ENCODE measurements around the gene RBM38.
A peak's percentile ranks its signal among the peaks of the same experiment; 100 is the strongest.

The RBM38 gene

DNA sequence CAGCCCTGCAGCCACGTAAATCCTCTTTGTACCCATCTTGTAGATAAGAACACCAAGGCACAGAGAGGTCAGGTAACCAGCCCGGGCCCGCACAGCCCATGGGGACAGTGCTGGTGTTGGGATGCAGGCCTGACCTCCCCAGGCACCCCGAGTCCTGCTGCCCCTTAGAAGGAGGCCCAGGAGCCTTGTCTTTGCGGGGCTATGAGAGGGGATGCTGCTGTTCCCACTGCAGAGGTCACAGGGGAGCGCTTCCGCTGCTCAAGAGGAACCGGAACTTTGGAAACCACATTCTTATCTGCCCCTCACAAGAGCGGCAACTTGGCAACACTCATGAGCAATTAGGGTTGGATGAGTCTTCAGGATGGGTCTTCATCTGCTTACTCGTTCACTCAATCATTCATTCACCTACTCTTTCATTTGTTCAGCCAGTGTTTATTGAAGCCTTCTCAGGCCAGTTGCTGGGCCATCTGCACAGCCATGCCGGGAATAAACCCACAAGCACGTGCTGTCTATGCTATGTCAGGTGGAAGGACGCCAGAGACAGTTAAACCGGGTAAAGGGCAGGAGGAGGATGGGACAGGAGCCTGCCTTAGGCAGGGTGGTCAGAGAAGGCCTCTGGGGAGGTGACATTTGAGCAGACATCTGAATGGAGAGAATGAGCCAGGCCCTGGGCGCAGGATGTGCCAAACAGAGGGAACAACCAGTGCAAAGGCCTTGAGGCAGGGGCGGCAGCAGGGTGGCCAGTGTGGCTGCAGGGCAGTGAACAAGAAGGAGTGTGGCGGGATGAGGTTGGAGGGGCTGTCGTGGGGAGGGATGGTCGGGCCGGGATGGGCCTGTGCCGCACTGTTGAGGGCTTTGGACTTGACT is 60.8 kb downstream of the RBM38 start:
- peak overlapping the region; percentile 12 for H2AK5ac ChIP-seq (ENCODE audit: low read depth, low read length)

DNA sequence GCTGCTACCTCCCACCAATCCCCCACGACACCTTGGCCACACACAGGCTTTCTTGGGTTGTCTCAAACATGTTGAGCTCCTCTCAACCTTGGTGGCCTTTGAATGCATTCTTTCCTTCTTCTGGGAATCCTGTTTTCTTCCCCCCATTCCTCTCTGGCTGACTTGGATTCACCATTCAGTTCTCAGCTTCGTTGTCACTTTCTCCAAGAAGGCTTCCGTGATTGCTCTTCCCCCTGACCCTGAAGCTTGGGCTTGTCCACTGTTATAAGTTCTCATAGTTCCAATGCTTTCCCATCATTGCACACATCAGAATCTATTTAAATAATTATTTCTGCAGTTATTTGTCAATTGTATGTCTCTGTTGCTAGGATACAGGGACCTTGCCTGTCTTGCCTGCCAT is 64.2 kb downstream of the RBM38 start:
- Histone ChIP-seq H3K4ac (ENCODE audit: low read length) (no peak overlapping the region), H3K9me3 (replicated peaks in 1 of 2; ENCODE audit: control insufficient read depth in 2 of 2, insufficient read depth in 1 of 2, low read depth in 1 of 2, low read length in 2 of 2) (peaks cover 0 to 5% of the 10 kb centered on the region in 2 donors), H3K27me3 (ENCODE audit: control insufficient read depth in 3 of 3, insufficient read depth in 3 of 3, low read depth in 1 of 3, low read length in 3 of 3) (no peaks in the 10 kb centered on the region), H2BK120ac (ENCODE audit: low read depth, low read length) (no peak overlapping the region), H3K27ac (replicated peaks; ENCODE audit: low read length) (no peak overlapping the region), H3K4me3 (ENCODE audit: low read length in 2 of 2) (no peak overlapping the region), H2BK15ac (ENCODE audit: low read length) (no peak overlapping the region), H2AFZ (ENCODE audit: low read length) (no peak overlapping the region), H4K91ac (ENCODE audit: low read depth, low read length, poor library complexity) (no peak overlapping the region), H2BK12ac (ENCODE audit: low read length) (no peak overlapping the region), H4K8ac (ENCODE audit: low read depth, low read length) (no peak overlapping the region), H3K14ac (ENCODE audit: low read length) (no peak overlapping the region), H3K79me1 (ENCODE audit: low read depth, low read length) (no peaks in the 10 kb centered on the region), H3K4me2 (ENCODE audit: insufficient read depth, low read length, poor library complexity, severe bottlenecking) (no peak overlapping the region), H3K9ac (ENCODE audit: low read depth, low read length, poor library complexity) (no peak overlapping the region), H3K18ac (ENCODE audit: low read length) (no peak overlapping the region), H2BK5ac (ENCODE audit: low read length) (no peak overlapping the region), H3K23ac (ENCODE audit: low read depth, low read length, poor library complexity) (no peak overlapping the region), H3K36me3 (replicated peaks in 1 of 2; ENCODE audit: control insufficient read depth in 2 of 2, insufficient read depth in 2 of 2, low read length in 2 of 2) (no peaks in the 10 kb centered on the region), H3K4me1 (ENCODE audit: control insufficient read depth in 2 of 2, insufficient read depth in 1 of 2, low read depth in 1 of 2, low read length in 2 of 2) (peaks cover 5 to 8% of the 10 kb centered on the region in 2 donors), H2AK5ac (ENCODE audit: low read depth, low read length) (no peak overlapping the region)
- DNase-seq (ENCODE audit: low spot score), result no peak
- no CpG with 5 or more reads among the region's 3 CpGs for WGBS, 2 donors (ENCODE audit: extremely low coverage in 2 of 2, insufficient read length in 2 of 2, insufficient replicate concordance in 1 of 2)

More for the DNA sequence above, 60.8 kb downstream of the RBM38 start:
- H3K4me2 ChIP-seq (ENCODE audit: insufficient read depth, low read length, poor library complexity, severe bottlenecking), result no peak overlapping the region
- H2AFZ ChIP-seq (ENCODE audit: low read length), result no peak overlapping the region
- no peak overlapping the region for H4K8ac ChIP-seq (ENCODE audit: low read depth, low read length)
- H3K4me3 ChIP-seq (ENCODE audit: low read length in 2 of 2), result no peak overlapping the region
- peaks cover 5 to 6% of the 10 kb centered on the region in 2 donors for H3K4me1 ChIP-seq (ENCODE audit: control insufficient read depth in 2 of 2, insufficient read depth in 1 of 2, low read depth in 1 of 2, low read length in 2 of 2)
- no peaks in the 10 kb centered on the region for H3K79me1 ChIP-seq (ENCODE audit: low read depth, low read length)
- H2BK120ac ChIP-seq (ENCODE audit: low read depth, low read length), result no peak overlapping the region
- H3K23ac ChIP-seq (ENCODE audit: low read depth, low read length, poor library complexity), result peak overlapping the region; percentile 36
- no peak overlapping the region for H3K27ac ChIP-seq (replicated peaks; ENCODE audit: low read length)
- H3K14ac ChIP-seq (ENCODE audit: low read length), result no peak overlapping the region
- no peak overlapping the region for H3K18ac ChIP-seq (ENCODE audit: low read length)
- no peak overlapping the region for H2BK12ac ChIP-seq (ENCODE audit: low read length)
- H3K4ac ChIP-seq (ENCODE audit: low read length), result no peak overlapping the region
- H2BK5ac ChIP-seq (ENCODE audit: low read length), result no peak overlapping the region
- DNase-seq (ENCODE audit: low spot score), result no peak
- H3K9me3 ChIP-seq (replicated peaks in 1 of 2; ENCODE audit: control insufficient read depth in 2 of 2, insufficient read depth in 1 of 2, low read depth in 1 of 2, low read length in 2 of 2), result peaks cover 0 to under 1% of the 10 kb centered on the region in 2 donors
- H3K36me3 ChIP-seq (replicated peaks in 1 of 2; ENCODE audit: control insufficient read depth in 2 of 2, insufficient read depth in 2 of 2, low read length in 2 of 2), result no peaks in the 10 kb centered on the region
- no CpG with 5 or more reads among the region's 21 CpGs for WGBS, 2 donors (ENCODE audit: extremely low coverage in 2 of 2, insufficient read length in 2 of 2, insufficient replicate concordance in 1 of 2)
- H4K91ac ChIP-seq (ENCODE audit: low read depth, low read length, poor library complexity), result no peak overlapping the region
- H3K27me3 ChIP-seq (ENCODE audit: control insufficient read depth in 3 of 3, insufficient read depth in 3 of 3, low read depth in 1 of 3, low read length in 3 of 3), result peaks cover 0 to 27% (median 0%) of the 10 kb centered on the region in 3 experiments
- H3K9ac ChIP-seq (ENCODE audit: low read depth, low read length, poor library complexity), result no peak overlapping the region
- peak overlapping the region; percentile 13 for H2BK15ac ChIP-seq (ENCODE audit: low read length)

DNA sequence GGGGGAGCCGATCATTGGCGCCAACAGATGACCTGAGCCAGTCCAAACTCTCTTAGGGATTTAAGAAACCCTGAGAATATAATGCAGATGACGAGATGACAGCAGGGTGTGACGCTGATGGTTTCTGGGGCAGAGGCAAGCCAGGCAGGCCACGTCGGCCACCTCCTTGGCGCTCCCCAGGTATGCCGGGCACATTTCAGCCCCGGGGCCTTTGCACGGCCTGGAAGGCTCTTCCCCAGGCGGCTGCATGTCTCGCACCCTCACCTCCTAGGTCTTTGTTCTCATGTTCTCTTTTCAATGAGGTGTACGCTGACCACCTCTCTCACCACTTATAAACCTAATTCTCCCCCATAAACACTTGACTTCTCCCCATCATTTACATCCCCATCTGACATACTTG is 64.9 kb downstream of the RBM38 start:
- H3K79me1 ChIP-seq (ENCODE audit: low read depth, low read length), result no peaks in the 10 kb centered on the region
- no peak overlapping the region for H3K4me3 ChIP-seq (ENCODE audit: low read length in 2 of 2)
- no peak overlapping the region for H3K27ac ChIP-seq (replicated peaks; ENCODE audit: low read length)
- no peak overlapping the region for H3K14ac ChIP-seq (ENCODE audit: low read length)
- H2AK5ac ChIP-seq (ENCODE audit: low read depth, low read length), result no peak overlapping the region
- peaks cover 0 to 5% of the 10 kb centered on the region in 2 donors for H3K9me3 ChIP-seq (replicated peaks in 1 of 2; ENCODE audit: control insufficient read depth in 2 of 2, insufficient read depth in 1 of 2, low read depth in 1 of 2, low read length in 2 of 2)
- no peak overlapping the region for H2BK120ac ChIP-seq (ENCODE audit: low read depth, low read length)
- H3K23ac ChIP-seq (ENCODE audit: low read depth, low read length, poor library complexity), result no peak overlapping the region
- no peak for DNase-seq (ENCODE audit: low spot score)
- peaks cover 3 to 10% of the 10 kb centered on the region in 2 donors for H3K4me1 ChIP-seq (ENCODE audit: control insufficient read depth in 2 of 2, insufficient read depth in 1 of 2, low read depth in 1 of 2, low read length in 2 of 2)
- no peak overlapping the region for H3K9ac ChIP-seq (ENCODE audit: low read depth, low read length, poor library complexity)
- H4K8ac ChIP-seq (ENCODE audit: low read depth, low read length), result no peak overlapping the region
- H3K4me2 ChIP-seq (ENCODE audit: insufficient read depth, low read length, poor library complexity, severe bottlenecking), result no peak overlapping the region
- no peaks in the 10 kb centered on the region for H3K36me3 ChIP-seq (replicated peaks in 1 of 2; ENCODE audit: control insufficient read depth in 2 of 2, insufficient read depth in 2 of 2, low read length in 2 of 2)
- peak overlapping the region; percentile 45 for H3K18ac ChIP-seq (ENCODE audit: low read length)
- no peak overlapping the region for H4K91ac ChIP-seq (ENCODE audit: low read depth, low read length, poor library complexity)
- H2BK15ac ChIP-seq (ENCODE audit: low read length), result no peak overlapping the region
- no peaks in the 10 kb centered on the region for H3K27me3 ChIP-seq (ENCODE audit: control insufficient read depth in 3 of 3, insufficient read depth in 3 of 3, low read depth in 1 of 3, low read length in 3 of 3)
- no peak overlapping the region for H2BK5ac ChIP-seq (ENCODE audit: low read length)
- no peak overlapping the region for H2BK12ac ChIP-seq (ENCODE audit: low read length)
- WGBS, 2 donors (ENCODE audit: extremely low coverage in 2 of 2, insufficient read length in 2 of 2, insufficient replicate concordance in 1 of 2), result no CpG with 5 or more reads among the region's 13 CpGs
- no peak overlapping the region for H2AFZ ChIP-seq (ENCODE audit: low read length)
- no peak overlapping the region for H3K4ac ChIP-seq (ENCODE audit: low read length)

DNA sequence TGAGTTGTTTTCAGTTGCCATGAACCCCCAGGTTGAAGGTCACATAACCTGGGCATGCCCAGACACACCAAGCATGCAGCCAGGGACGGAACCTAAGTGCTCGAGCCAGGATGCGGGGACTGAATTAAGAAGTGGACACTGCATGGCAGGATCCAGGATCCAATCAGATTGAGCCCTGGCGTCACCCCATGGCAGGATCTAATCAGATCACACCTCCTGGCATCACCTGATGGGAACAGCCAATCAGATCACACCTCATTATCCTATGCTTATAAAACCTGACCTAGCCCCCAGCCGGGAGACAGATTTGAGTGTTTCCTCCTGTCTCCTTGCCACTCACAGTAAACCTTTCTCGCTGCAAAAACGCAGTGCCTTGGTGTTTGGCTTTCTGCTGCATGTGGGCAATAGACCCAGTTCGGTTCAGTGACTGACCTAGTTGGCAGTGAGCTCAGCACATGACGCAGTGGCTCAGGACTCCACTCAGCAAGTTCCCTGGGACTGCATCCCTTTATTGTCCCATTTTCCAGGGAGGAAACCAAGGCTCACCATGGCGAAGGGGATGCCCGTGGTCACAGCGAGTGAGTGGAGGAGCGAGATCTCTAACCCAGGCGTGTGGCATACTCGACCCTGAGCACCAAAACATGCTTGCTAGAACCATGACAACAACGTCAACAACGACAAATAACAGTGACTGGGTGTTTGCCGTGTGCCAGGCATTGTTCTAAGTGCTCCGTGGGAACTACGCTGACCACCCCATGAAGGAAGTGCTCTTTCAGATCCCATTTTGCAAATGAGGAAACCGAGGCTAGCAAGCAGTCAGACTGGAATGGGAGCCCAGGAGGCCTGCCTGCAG is 66.3 kb downstream of the RBM38 start:
- Histone ChIP-seq H2BK15ac (ENCODE audit: low read length) (no peak overlapping the region), H3K14ac (ENCODE audit: low read length) (no peak overlapping the region), H3K23ac (ENCODE audit: low read depth, low read length, poor library complexity) (no peak overlapping the region), H2AK5ac (ENCODE audit: low read depth, low read length) (no peak overlapping the region), H3K36me3 (replicated peaks in 1 of 2; ENCODE audit: control insufficient read depth in 2 of 2, insufficient read depth in 2 of 2, low read length in 2 of 2) (no peaks in the 10 kb centered on the region), H3K18ac (ENCODE audit: low read length) (no peak overlapping the region), H2AFZ (ENCODE audit: low read length) (no peak overlapping the region), H2BK12ac (ENCODE audit: low read length) (no peak overlapping the region), H3K4me2 (ENCODE audit: insufficient read depth, low read length, poor library complexity, severe bottlenecking) (no peak overlapping the region), H3K4me1 (ENCODE audit: control insufficient read depth in 2 of 2, insufficient read depth in 1 of 2, low read depth in 1 of 2, low read length in 2 of 2) (peaks cover 5 to 7% of the 10 kb centered on the region in 2 donors), H3K9me3 (replicated peaks in 1 of 2; ENCODE audit: control insufficient read depth in 2 of 2, insufficient read depth in 1 of 2, low read depth in 1 of 2, low read length in 2 of 2) (peaks cover 0 to 5% of the 10 kb centered on the region in 2 donors), H3K27ac (replicated peaks; ENCODE audit: low read length) (no peak overlapping the region), H3K27me3 (ENCODE audit: control insufficient read depth in 3 of 3, insufficient read depth in 3 of 3, low read depth in 1 of 3, low read length in 3 of 3) (no peaks in the 10 kb centered on the region), H2BK5ac (ENCODE audit: low read length) (no peak overlapping the region), H4K8ac (ENCODE audit: low read depth, low read length) (no peak overlapping the region), H3K4ac (ENCODE audit: low read length) (no peak overlapping the region), H3K79me1 (ENCODE audit: low read depth, low read length) (no peaks in the 10 kb centered on the region), H3K4me3 (ENCODE audit: low read length in 2 of 2) (no peak overlapping the region), H4K91ac (ENCODE audit: low read depth, low read length, poor library complexity) (no peak overlapping the region), H3K9ac (ENCODE audit: low read depth, low read length, poor library complexity) (no peak overlapping the region), H2BK120ac (ENCODE audit: low read depth, low read length) (no peak overlapping the region)
- DNase-seq (ENCODE audit: low spot score), result no peak
- WGBS, 2 donors (ENCODE audit: extremely low coverage in 2 of 2, insufficient read length in 2 of 2, insufficient replicate concordance in 1 of 2), result no CpG with 5 or more reads among the region's 21 CpGs

Measured in neuronal stem cell (in vitro differentiated cells).